GM10266 (cell line): ENCODE measurements around the gene FOXO6.

ENCODE experiments used
- DNase-seq: peaks from one replicate; pipeline ENCODE4 v3.0.0; 2012; ENCODE audit errors: extremely low spot score
- CTCF ChIP-seq: IDR thresholded peaks from 2 replicates; pipeline ENCODE4 v1.5.1; 2012; ENCODE audit warnings: mild to moderate bottlenecking, low read depth; ENCODE audit not compliant: control insufficient read depth, insufficient read depth; ENCODE audit errors: missing control alignments

The FOXO6 gene

GRCh38 chr1:41317361-41317760, 43.9 kb upstream of the FOXO6 start:
- no peak for TF ChIP-seq CTCF
- DNase-seq, result no peak

GRCh38 chr1:41318135-41318534, 43.1 kb upstream of the FOXO6 start:
- no peak for DNase-seq

GRCh38 chr1:41319106-41319755, 42.0 kb upstream of the FOXO6 start:
- no peak for TF ChIP-seq CTCF
- no peak for DNase-seq

More at GRCh38 chr1:41318135-41318534, 43.1 kb upstream of the FOXO6 start:
- no peak for TF ChIP-seq CTCF

- no peak for TF ChIP-seq CTCF
- no peak for DNase-seq
These were observed 41.2 kb upstream of the FOXO6 start for GRCh38 chr1:41319807-41320711.

- DNase-seq, result no peak
- no peak for TF ChIP-seq CTCF
These were observed 40.1 kb upstream of the FOXO6 start for GRCh38 chr1:41320895-41321676.

GRCh38 chr1:41322101-41322661, 39.1 kb upstream of the FOXO6 start:
- DNase-seq, result no peak
- no peak for TF ChIP-seq CTCF
